IMR-90 (cell line): ENCODE measurements around the gene GTF2H4. TPM values are rescaled to one million over a fixed set of nuclear protein-coding genes. Genes with fewer than 3 reads are reported as not detected.
"Not testable (repeated sequence)": the region's sequence is repeated elsewhere in the genome, so short reads cannot be mapped to it uniquely, and the experiment has no call there.

Experiments
- ATAC-seq: fragments of 200-7000 bp; cut with Tn5 transposase; 2 replicates; pipeline ENCODE4 v1.9.1; 2020; ENCODE audit warnings: low read depth, mild to moderate bottlenecking, moderate library complexity
- BruUV-seq: library from RNA; stranded (reverse); fragments of 400-500 nt; replicated peaks from 2 replicates; lab custom pipeline; 2021; lab: Mats Ljungman, UMichigan
- CTCF ChIA-PET: fragments of 300-600 bp; formaldehyde crosslinking; extraction: SDS; loops from one replicate; lab custom pipeline; 2021; ENCODE audit warnings: antibody characterized with exemption; lab: Yijun Ruan, JAX
- POLR2A ChIA-PET: fragments of 300-600 bp; sonication (Branson Sonifier 250); formaldehyde crosslinking; loops from one replicate; lab custom pipeline; 2022; ENCODE audit warnings: antibody characterized with exemption; ENCODE audit not compliant: unreplicated experiment; lab: Charles Lee
- DNase-seq: peaks from one replicate; pipeline ENCODE4 v3.0.0; 2013
- H2AFZ ChIP-seq: replicated peaks from 2 replicates; pipeline ENCODE3; 2013; ENCODE audit warnings: low read length, mild to moderate bottlenecking; ENCODE audit not compliant: poor library complexity
- H2AK5ac ChIP-seq: 2 replicates; pipeline ENCODE4 v1.6.1; 2013; ENCODE audit warnings: low read depth, low read length, inconsistent platforms
- H2AK9ac ChIP-seq: replicated peaks from 2 replicates; pipeline ENCODE3; 2013; ENCODE audit warnings: mild to moderate bottlenecking, low read depth, low read length, moderate library complexity; ENCODE audit not compliant: poor library complexity
- H2BK120ac ChIP-seq: 2 replicates; pipeline ENCODE4 v1.6.1; 2013; ENCODE audit warnings: low read depth, low read length, inconsistent platforms
- H2BK15ac ChIP-seq: 3 replicates; pipeline ENCODE4 v1.6.1; 2013; ENCODE audit warnings: low read depth, low read length, inconsistent platforms
- H2BK20ac ChIP-seq: 2 replicates; pipeline ENCODE4 v1.6.1; 2013; ENCODE audit warnings: low read depth, mild to moderate bottlenecking, inconsistent platforms, low read length, moderate library complexity
- H2BK5ac ChIP-seq: 2 replicates; pipeline ENCODE4 v1.6.1; 2013; ENCODE audit warnings: mild to moderate bottlenecking, low read depth, low read length, inconsistent platforms; ENCODE audit not compliant: poor library complexity, severe bottlenecking
- H3K14ac ChIP-seq: replicated peaks from 2 replicates; pipeline ENCODE4 v1.6.1; 2013; ENCODE audit warnings: low read depth, low read length, inconsistent platforms
- H3K18ac ChIP-seq: 2 replicates; pipeline ENCODE4 v1.6.1; 2013; ENCODE audit warnings: low read depth, low read length, control low read depth
- H3K23ac ChIP-seq: 2 replicates; pipeline ENCODE4 v1.6.1; 2013; ENCODE audit warnings: low read depth, low read length, inconsistent platforms
- H3K27ac ChIP-seq: 2 replicates; pipeline ENCODE4 v1.5.1; 2013; ENCODE audit warnings: mild to moderate bottlenecking, control low read depth, low read length; ENCODE audit not compliant: insufficient read depth
- H3K27me3 ChIP-seq: 2 replicates; pipeline ENCODE4 v1.6.1; 2013; ENCODE audit warnings: low read length; ENCODE audit not compliant: control insufficient read depth, insufficient read depth
- H3K36me3 ChIP-seq: 2 replicates; pipeline ENCODE4 v1.6.1; 2013; ENCODE audit warnings: low read length, mixed read lengths; ENCODE audit not compliant: control insufficient read depth, insufficient read depth
- H3K4ac ChIP-seq: 2 replicates; pipeline ENCODE4 v1.6.1; 2013; ENCODE audit warnings: low read depth, low read length, inconsistent platforms
- H3K4me1 ChIP-seq: 2 replicates; pipeline ENCODE4 v1.6.1; 2013; ENCODE audit warnings: low read length, mixed read lengths; ENCODE audit not compliant: control insufficient read depth, insufficient read depth
- H3K4me2 ChIP-seq: 2 replicates; pipeline ENCODE4 v1.6.1; 2013; ENCODE audit warnings: low read depth, mild to moderate bottlenecking, control low read depth, low read length, moderate library complexity
- H3K4me3 ChIP-seq: 2 replicates; pipeline ENCODE4 v1.5.1; 2013; ENCODE audit warnings: low read depth, mild to moderate bottlenecking, control low read depth, low read length, moderate library complexity; ENCODE audit not compliant: insufficient read depth
- H3K56ac ChIP-seq: 2 replicates; pipeline ENCODE4 v1.6.1; 2013; ENCODE audit warnings: low read length, inconsistent platforms; ENCODE audit not compliant: insufficient read depth; ENCODE audit errors: extremely low read depth
- H3K79me1 ChIP-seq, 2 experiments: 2 replicates each; pipeline ENCODE4 v1.6.1; 2013; ENCODE audit warnings: low read length in 2 of 2, inconsistent platforms in 1 of 2, low read depth in 1 of 2
- H3K9ac ChIP-seq: 2 replicates; pipeline ENCODE4 v1.6.1; 2013; ENCODE audit warnings: low read depth, low read length, control low read depth
- H3K9me1 ChIP-seq: 2 replicates; pipeline ENCODE4 v1.6.1; 2013; ENCODE audit warnings: low read length, inconsistent platforms; ENCODE audit not compliant: insufficient read depth
- H3K9me3 ChIP-seq: 2 replicates; pipeline ENCODE4 v1.6.1; 2013; ENCODE audit warnings: low read length; ENCODE audit not compliant: control insufficient read depth, insufficient read depth
- H4K20me1 ChIP-seq: 2 replicates; pipeline ENCODE4 v1.6.1; 2013; ENCODE audit warnings: low read length, inconsistent platforms; ENCODE audit not compliant: insufficient read depth
- H4K5ac ChIP-seq: 2 replicates; pipeline ENCODE4 v1.6.1; 2013; ENCODE audit warnings: mild to moderate bottlenecking, low read depth, low read length, control low read depth
- H4K8ac ChIP-seq, 2 experiments: 2 replicates each; pipeline ENCODE4 v1.6.1; 2013; ENCODE audit warnings: low read depth in 2 of 2, low read length in 2 of 2, control low read depth in 1 of 2, inconsistent platforms in 1 of 2
- H4K91ac ChIP-seq: 2 replicates; pipeline ENCODE4 v1.6.1; 2013; ENCODE audit warnings: low read depth, low read length, inconsistent platforms; ENCODE audit not compliant: insufficient read depth
- WGBS, 2 experiments: methylation state at CpG; one replicate each; pipeline versions ENCODE4 v1.1.5 to v1.1.7; 2013; ENCODE audit warnings: missing lambda C conversion rate in 2 of 2; ENCODE audit not compliant: insufficient read length in 1 of 2; ENCODE audit errors: extremely low coverage in 2 of 2; 5-methylcytosine and 5-hydroxymethylcytosine counted together
- dilution Hi-C: fragments of 300-500 bp; cut with HindIII; formaldehyde crosslinking; loops from one replicate; pipeline ENCODE4 v1.14.3; 2018; ENCODE audit warnings: low sequenced_read_pairs; ENCODE audit not compliant: unreplicated experiment
- in situ Hi-C: fragments of 300-500 bp; cut with MboI; formaldehyde crosslinking; loops from 3 replicates; pipeline ENCODE4 v1.14.3; 2019; ENCODE audit warnings: low sequenced_read_pairs, inconsistent platforms, mixed read lengths
- intact Hi-C: fragments of 100-400 bp; cut with micrococcal nuclease; formaldehyde crosslinking; loops from 2 replicates; pipeline ENCODE4 v1.10.0; 2022
- polyA plus RNA-seq, 3 experiments: library from polyadenylated mRNA; depleted of rRNA; stranded (reverse); fragments of >200 nt; gene quantifications; 2 replicates each; pipeline ENCODE4 v1.2.3, GENCODE V29; 2012; ENCODE audit warnings: low replicate concordance in 1 of 3
- total RNA-seq: library from RNA; depleted of rRNA; stranded (reverse); fragments of >200 nt; gene quantifications from 2 replicates; pipeline ENCODE4 v1.2.3, GENCODE V29; 2012

GTF2H4 gene
- total and polyA plus RNA-seq, 2 of the 4 experiments (the other 2 are of a cell fraction): 13.4 to 30.8 TPM

DNA sequence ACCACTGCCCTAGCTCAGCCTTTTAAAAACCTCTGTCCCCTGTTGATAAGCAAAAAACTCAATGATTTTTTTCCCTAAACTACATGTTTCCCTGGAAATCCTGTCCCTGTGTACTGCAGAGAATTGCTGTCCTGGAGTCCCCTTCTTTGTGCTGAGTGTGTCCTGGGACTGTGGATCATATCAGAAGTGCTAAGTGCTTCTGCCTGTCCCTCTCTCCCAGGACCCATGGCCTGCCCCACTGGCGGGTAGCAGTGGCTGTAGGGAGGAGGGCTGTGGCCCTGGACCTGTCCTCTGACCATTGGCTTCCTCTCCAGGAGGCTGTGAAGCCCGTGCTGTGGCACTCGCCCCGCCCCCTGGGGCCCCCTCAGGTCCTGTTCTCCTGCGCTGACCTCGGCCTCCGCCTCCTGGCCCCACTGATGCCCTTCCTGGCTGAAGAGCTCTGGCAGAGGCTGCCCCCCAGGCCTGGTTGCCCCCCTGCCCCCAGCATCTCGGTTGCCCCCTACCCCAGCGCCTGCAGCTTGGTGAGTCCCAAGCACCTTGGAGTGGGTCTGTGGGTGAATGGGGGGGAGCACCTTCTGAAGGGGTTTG is 16.1 kb downstream of the GTF2H4 start:
- H2BK120ac ChIP-seq, H4K20me1 ChIP-seq, H3K18ac ChIP-seq, H3K27ac ChIP-seq, H3K79me1 ChIP-seq, H4K91ac ChIP-seq, H3K4ac ChIP-seq, H2BK15ac ChIP-seq, H3K23ac ChIP-seq, H3K27me3 ChIP-seq, H3K4me3 ChIP-seq, CTCF ChIA-PET, H2AFZ ChIP-seq, H3K4me1 ChIP-seq, H3K4me2 ChIP-seq, dilution Hi-C loops, H3K9me3 ChIP-seq, H3K14ac ChIP-seq, H3K56ac ChIP-seq, DNase-seq, intact Hi-C loops, in situ Hi-C loops, BruUV-seq, H2BK20ac ChIP-seq, ATAC-seq, H2AK9ac ChIP-seq, H4K8ac ChIP-seq, H4K5ac ChIP-seq, H3K9me1 ChIP-seq, H2AK5ac ChIP-seq, H2BK5ac ChIP-seq, H3K9ac ChIP-seq: not testable (repeated sequence)
- POLR2A ChIA-PET: interaction anchor here (0.6 kb wide), 1 partner anchor 151 kb away, joined by 3 read pairs; no protein-coding TSS in a partner anchor
- no CpG with 5 or more reads among the region's 9 CpGs for WGBS, 2 experiments
- peaks cover 40% of the 10 kb centered on the region for H3K36me3 ChIP-seq
